Measurements from ENCODE around the gene TBX18.

TBX18 gene

DNA sequence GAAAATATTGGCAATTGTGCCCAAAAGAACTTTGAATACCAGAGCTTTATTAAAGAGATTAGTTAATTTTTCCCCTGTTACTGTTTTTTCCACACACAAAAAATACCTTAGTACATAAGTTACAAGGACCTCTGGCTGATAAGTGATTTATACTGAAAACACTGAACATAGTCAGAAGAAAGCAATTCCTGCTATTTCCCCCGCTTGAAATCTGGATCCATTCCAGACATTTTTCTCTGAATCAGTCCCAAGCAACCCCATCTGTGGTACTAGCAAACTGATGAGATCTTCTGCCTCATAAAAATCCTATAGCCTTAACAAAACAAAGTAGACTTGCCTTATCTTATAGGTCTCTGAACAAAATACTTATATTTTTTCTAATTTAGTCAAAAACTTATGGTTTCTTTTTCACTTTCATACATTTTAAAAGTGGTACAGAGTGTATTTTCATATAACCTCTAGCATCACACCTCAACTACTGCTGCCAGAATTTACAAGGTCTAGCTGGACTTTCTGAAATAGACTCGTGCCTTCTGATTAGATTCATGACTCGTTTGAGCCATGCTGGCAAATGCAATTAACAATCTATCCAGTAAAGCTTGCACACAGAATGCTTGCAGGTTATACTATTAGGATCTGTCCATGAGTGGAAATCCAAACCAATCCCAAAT, 111.9 kb downstream of the TBX18 start:
- no peak overlapping the region for H3K4me3 ChIP-seq (ENCODE audit: low read depth, low read length)
- TF ChIP-seq, protein P1, sequence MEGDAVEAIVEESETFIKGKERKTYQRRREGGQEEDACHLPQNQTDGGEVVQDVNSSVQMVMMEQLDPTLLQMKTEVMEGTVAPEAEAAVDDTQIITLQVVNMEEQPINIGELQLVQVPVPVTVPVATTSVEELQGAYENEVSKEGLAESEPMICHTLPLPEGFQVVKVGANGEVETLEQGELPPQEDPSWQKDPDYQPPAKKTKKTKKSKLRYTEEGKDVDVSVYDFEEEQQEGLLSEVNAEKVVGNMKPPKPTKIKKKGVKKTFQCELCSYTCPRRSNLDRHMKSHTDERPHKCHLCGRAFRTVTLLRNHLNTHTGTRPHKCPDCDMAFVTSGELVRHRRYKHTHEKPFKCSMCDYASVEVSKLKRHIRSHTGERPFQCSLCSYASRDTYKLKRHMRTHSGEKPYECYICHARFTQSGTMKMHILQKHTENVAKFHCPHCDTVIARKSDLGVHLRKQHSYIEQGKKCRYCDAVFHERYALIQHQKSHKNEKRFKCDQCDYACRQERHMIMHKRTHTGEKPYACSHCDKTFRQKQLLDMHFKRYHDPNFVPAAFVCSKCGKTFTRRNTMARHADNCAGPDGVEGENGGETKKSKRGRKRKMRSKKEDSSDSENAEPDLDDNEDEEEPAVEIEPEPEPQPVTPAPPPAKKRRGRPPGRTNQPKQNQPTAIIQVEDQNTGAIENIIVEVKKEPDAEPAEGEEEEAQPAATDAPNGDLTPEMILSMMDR (IDR thresholded peaks at IDR 0.05; ENCODE audit: low read depth, low read length, missing control alignments), result no peak
- DNase-seq (ENCODE audit: low read depth), result no peak

DNA sequence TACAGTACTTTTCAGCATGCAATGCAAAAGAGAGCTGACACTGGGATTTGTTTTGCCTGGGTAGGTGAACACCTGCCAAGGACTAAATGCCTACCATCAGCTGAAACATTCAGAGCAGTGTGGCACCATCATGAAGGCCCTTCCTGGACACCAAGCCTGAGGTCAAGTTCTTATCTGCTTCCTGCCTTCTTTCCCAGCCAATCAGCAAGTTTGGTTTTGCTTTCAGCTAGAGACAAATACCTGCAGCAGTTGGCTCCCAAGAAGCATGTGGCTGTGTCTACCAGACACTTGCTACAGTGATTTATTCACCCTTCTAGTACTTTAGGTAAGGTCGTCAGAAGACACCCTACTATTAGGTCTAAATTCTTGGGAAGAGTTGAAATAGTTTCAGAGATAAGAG, 112.8 kb downstream of the TBX18 start:
- TF ChIP-seq, protein P1 (IDR thresholded peaks at IDR 0.05; ENCODE audit: low read depth, low read length, missing control alignments), result no peak
- no peak for DNase-seq (ENCODE audit: low read depth)
- H3K4me3 ChIP-seq (ENCODE audit: low read depth, low read length), result no peak overlapping the region

DNA sequence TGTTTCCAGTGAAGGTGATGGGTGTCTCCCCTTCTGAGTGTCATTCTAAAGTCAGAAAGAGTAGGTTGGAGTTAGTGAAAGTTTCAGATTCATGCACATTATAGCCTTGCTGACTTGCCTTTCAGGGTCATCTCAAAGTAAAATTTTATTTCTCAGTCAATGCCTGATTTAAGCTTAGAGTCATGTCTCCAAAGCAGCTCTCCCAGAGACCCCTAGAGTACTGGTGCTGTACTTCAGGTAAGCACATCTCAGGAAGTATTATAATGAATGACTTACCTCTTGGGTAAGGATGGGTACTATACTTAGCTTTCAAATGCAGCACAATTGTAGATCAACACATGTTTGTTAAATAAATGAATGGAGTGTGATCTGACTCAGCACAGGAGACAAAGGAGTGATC, 116.0 kb downstream of the TBX18 start:
- no peak for DNase-seq (ENCODE audit: low read depth)
- H3K4me3 ChIP-seq (ENCODE audit: low read depth, low read length), result no peak overlapping the region
- TF ChIP-seq, protein P1 (IDR thresholded peaks at IDR 0.05; ENCODE audit: low read depth, low read length, missing control alignments), result no peak

DNA sequence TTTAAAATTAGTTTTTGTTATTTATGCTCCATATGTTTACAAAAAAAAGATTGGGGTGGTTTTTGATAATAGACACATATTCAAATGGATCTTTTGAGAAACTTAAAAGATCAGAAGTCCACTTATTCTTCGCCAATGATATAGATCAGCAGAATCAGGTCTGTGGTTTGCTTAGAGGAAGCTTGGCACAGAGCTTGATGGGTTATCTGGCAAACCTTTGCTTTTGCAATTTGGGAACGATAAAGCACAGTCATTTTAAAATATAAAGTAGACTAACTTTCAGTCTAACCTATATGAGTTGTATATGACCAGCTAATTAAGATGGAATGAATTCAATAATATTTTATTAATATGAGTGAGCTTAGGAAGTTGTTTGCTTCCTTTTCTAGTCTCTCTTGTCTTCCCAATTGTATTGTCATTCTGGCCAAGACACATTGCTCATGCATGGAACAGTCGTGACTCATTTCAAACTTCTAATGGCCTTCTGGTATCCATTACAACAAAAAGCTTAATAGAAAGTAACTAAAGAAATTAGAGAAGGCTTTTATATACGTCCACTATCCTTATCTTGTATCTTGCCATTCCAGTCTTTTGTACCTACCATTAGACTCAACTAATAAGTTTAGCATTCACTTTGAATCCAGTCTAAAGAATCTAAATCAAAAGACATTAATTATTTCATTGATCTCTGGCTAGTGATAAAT, 118.7 kb downstream of the TBX18 start:
- DNase-seq (ENCODE audit: low read depth), result no peak
- TF ChIP-seq, protein P1 (IDR thresholded peaks at IDR 0.05; ENCODE audit: low read depth, low read length, missing control alignments), result no peak
- H3K4me3 ChIP-seq (ENCODE audit: low read depth, low read length), result no peak overlapping the region

DNA sequence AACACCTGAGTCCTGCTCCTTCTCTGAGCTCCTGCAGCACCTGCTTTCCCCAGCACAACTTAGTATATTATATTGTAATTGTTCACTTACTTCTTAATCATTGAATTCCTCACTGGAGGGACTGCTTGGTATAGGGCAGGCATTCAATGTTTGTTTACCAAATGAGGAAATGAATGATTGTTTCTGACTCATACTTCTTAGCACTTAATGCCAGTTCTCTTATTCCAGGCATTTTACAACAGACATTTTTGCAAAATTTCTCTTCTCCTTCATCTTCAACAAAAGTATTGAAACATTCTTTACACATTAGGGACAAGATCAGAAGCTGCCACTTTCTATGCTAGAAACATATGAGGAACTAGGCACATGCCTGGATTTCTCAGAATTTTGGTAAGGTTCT, 119.4 kb downstream of the TBX18 start:
- DNase-seq (ENCODE audit: low read depth), result no peak
- TF ChIP-seq, protein P1 (IDR thresholded peaks at IDR 0.05; ENCODE audit: low read depth, low read length, missing control alignments), result no peak
- no peak overlapping the region for H3K4me3 ChIP-seq (ENCODE audit: low read depth, low read length)

DNA sequence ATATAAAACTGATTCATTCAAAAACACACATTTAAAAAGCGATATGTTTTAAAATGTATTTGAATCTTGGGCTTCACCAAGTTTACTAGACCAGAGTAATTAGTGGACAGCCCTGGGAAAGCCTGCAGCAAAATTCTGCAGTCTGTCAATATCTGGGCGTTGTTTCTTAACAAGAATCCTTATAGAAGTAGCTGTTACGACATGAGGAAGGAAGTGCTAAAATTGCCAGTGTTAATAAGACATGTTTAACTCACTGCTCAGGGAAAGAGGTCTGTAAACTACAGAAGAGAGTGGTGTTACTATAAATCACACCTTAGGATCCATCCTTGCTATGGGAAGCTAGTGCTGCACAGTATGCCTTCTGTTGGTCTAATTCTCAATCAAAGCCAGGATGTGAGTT, 120.6 kb downstream of the TBX18 start:
- DNase-seq (ENCODE audit: low read depth), result no peak
- no peak overlapping the region for H3K4me3 ChIP-seq (ENCODE audit: low read depth, low read length)
- TF ChIP-seq, protein P1 (IDR thresholded peaks at IDR 0.05; ENCODE audit: low read depth, low read length, missing control alignments), result no peak

DNA sequence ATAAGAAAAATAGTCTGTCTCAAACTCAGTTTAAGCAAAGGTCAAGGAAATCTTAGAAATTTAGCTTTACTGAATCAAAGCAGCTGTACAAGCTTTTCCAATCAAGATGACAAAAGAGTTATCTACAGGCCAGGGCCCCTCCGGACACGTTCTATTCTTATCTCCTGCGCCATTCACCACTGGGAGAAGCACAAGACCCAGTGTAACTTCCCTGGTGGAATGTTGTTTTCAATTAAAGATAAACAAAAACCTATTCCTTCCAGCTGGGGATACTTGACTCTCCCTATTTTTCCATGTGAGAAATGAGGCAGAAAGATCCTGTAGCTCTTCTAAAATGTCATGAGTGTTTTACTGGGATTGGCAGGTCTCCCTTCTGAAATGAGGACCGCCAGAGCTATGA, 123.3 kb downstream of the TBX18 start:
- TF ChIP-seq, protein P1 (IDR thresholded peaks at IDR 0.05; ENCODE audit: low read depth, low read length, missing control alignments), result no peak
- H3K4me3 ChIP-seq (ENCODE audit: low read depth, low read length), result no peak overlapping the region
- no peak for DNase-seq (ENCODE audit: low read depth)
